HG03064 (cell line): ENCODE measurements around the gene AGPAT1.

Source experiments
- ATAC-seq: cut with Tn5 transposase; IDR thresholded peaks from one replicate; pipeline ENCODE4 v1.9.1; 2021; ENCODE audit warnings: low read depth; ENCODE audit not compliant: unreplicated experiment

Gene AGPAT1

DNA sequence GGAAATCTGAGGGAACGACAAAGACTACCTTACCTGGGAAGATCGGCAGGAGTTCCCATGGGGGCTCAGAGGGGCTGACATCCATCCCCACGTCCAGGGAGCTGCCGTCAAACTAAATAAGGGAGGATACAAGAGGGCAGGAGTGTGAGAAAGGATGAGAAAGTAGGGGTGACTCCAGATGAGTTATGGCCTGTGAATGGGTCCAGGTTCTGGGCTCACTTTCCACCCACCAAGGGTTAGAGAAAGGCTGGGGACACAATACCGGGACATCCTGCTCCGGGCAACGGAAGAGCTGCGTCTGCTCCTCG lies 48.5 kb downstream of the AGPAT1 start:
- no peak for ATAC-seq

DNA sequence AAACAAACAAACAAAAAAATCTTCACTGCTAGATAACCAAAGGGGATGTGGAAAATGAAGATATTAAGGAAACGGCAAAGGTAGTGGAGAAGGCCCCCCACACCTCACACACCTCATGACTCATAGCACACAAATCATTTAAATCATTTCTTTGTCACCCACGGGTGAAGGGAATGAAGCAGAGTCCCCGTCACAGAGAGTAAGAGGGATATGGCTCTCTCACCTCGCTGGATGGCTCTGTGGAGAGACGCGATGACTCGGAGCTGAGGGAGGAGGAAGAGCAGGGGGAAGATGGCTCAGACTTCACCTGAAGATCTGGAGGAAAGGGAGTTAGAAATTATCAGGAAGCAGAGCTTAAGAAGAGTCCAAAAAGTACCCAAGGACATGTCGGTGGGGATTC lies 49.0 kb downstream of the AGPAT1 start:
- ATAC-seq, result no peak

DNA sequence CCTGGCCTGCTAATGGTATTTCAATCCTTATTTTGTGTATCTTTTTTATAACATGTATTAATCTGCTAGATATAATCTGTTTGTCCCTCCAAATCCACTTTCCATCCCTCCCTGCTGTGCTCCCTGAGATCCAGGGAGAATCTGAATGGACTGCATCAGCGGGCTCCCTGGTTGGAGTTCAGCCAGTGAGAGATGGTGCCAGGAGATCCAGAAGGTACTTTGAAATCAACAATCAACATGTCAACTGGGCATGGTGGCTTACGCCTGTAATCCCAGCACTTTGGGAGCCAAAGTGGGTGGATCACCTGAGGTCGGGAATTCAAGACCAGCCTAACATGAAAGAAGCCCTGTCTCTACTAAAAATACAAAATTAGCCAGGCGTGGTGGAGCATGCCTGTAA lies 52.2 kb downstream of the AGPAT1 start:
- no peak for ATAC-seq

DNA sequence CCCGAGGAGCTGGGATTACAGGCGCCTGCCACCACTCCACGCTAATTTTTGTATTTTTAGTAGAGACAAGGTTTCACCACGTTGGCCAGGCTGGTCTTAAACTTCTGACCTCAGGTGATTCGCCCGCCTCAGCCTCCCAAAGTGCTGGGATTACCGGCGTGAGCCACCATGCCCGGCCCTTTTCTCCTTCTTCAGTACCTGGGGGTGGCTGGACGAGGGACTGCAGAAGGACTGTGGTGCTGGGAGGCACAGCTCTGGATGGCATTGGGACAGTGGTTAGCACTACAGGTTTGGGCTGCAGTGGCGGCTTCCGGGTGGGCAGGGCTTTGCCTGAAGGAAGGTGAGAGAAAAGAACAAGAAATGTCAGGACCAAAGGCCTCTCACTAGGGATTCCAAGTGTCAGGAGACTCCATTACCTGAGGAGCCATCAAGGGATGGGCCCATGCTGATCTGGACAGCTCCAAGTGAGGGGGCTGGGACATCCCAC lies 55.3 kb downstream of the AGPAT1 start:
- no peak for ATAC-seq

DNA sequence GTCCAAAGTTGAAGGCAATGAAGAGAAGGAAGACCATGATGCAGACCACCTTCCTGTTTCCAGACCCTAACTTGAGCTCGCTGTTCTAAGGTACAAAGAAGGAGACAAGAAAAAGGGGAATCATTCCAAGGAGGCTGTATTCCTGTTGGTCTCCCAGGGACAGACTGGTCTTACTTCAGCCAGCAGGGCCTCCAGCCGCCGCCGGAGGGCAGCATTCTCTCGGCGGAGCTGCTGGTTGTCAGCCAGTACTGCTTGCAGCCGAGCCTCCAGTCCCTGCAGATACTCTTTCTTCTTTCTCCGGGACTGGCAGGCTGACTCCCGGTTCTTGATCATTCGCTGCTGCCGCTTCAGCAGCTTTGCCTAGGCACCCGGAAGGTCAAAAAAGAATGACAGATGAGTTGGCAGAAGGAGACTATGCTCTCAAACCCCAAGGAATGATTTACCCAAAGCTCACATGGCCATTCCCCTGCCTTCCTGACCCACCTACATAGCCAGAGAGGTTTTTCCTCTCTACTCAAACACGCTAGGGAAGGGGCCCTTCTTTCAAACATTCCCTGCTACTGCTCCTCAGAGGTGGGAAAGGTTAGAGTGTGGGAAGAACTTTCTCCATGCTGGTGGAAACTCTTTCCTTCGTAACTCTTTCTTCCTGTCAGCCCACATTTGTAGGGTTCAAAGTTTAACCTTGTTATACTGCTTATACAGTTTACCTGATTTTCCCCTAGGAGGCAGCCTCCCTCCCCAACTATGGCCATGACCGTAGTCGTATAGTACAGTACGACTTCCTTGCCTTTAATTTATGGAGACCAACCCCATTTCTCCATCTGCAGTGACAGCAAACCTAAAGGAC lies 56.9 kb downstream of the AGPAT1 start:
- no peak for ATAC-seq
